ENCODE results near the gene CHD9NB. TPM values are rescaled to one million over a fixed set of nuclear protein-coding genes. Genes with fewer than 3 reads are reported as not detected.
"Not testable (repeated sequence)": the region's sequence is repeated elsewhere in the genome, so short reads cannot be mapped to it uniquely, and the experiment has no call there.

Gene CHD9NB
- total RNA-seq, 4 donors from 2014 or later = 3.0 to 3.1 TPM; not detected in 2

DNA sequence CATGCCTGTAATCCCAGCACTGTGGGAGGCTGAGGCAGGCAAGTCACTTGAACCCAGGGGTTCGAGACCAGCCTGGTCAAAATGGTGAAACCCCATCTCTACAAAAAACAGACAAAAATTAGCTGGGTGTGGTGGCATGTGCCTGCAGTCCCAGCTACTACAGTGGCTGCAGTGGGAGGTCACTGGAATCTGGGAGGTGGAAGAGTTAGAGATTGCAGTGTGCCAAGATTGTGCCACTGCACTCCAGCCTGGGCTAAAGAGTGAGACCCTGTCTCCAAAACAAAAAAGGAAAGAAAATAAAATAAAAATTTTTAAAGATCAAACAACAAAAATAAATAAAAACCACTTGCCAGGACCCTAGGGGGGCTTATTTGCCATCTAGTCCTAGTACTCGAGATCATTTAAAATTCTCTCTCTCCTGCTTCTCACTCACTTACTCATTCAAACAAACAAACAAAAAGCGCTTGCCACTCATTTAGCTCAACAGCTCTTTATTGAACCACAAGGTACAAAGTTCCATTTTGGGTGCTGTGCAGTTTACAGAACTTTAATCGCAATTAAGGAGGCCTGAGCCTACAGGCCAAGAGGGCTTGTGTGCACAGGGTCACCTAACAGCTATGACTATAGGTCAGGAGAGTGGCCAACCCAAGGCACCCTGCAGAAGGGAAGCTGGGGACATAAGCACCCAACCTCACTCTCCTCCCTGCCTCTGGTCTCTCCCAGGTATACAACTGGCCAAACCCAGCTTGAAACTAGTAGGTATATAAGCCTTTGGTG, 4.4 kb downstream of the CHD9NB start:
- peak; percentile 53 for DNase-seq
- Histone ChIP-seq H3K4me3 (no peak overlapping the region), H3K27me3 (no peaks in the 10 kb centered on the region), H3K27ac (peak overlapping the region; percentile 79 to 85 (median 82)), H3K4me1 (peaks cover 9 to 59% (median 42%) of the 10 kb centered on the region in 4 donors), H3K36me3 (no peaks in the 10 kb centered on the region), H3K9me3 (no peaks in the 10 kb centered on the region)
- TF ChIP-seq POLR2AphosphoS5 (IDR thresholded peaks at IDR 0.05) = peak in 1 of 3 donors; percentile 17
- TF ChIP-seq, protein P1, sequence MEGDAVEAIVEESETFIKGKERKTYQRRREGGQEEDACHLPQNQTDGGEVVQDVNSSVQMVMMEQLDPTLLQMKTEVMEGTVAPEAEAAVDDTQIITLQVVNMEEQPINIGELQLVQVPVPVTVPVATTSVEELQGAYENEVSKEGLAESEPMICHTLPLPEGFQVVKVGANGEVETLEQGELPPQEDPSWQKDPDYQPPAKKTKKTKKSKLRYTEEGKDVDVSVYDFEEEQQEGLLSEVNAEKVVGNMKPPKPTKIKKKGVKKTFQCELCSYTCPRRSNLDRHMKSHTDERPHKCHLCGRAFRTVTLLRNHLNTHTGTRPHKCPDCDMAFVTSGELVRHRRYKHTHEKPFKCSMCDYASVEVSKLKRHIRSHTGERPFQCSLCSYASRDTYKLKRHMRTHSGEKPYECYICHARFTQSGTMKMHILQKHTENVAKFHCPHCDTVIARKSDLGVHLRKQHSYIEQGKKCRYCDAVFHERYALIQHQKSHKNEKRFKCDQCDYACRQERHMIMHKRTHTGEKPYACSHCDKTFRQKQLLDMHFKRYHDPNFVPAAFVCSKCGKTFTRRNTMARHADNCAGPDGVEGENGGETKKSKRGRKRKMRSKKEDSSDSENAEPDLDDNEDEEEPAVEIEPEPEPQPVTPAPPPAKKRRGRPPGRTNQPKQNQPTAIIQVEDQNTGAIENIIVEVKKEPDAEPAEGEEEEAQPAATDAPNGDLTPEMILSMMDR (IDR thresholded peaks at IDR 0.05) = no peak
- TF ChIP-seq POLR2A (IDR thresholded peaks at IDR 0.05) = no peak
- no peak for TF ChIP-seq EP300 (IDR thresholded peaks at IDR 0.05; ENCODE audit: low read depth)
- intact Hi-C loops (cut with DNase I; ENCODE audit: low total_unique reads) (no loop called here), in situ Hi-C loops (cut with MboI; ENCODE audit: low pct_ligation_motif_present in 1 of 4, low pct_unique_long_range_greater_than_20kb in 1 of 4, low sequenced_read_pairs in 3 of 4) (no loop called here)
- 58 to 63% methylated on average over 1 to 4 of the region's 4 CpGs for WGBS, 2 donors (ENCODE audit: low coverage in 1 of 2)

DNA sequence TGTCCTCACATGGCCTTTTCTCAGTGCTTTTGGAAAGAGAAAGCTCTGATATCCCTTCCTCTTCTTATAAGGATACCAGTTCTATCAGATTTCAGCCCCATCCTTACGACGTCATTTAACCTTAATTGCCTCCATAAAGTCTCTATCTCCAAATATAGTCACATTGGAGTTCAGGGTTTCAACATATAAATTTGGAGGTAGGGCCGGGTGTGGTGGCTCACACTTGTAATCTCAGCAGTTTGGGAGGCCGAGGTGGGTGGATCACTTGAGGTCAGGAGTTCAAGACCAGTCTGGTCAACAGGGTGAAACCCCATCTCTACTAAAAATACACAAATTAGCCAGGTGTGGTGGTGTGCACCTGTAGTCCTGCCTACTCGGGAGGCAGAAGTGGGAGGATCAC, 5.2 kb downstream of the CHD9NB start:
- H3K36me3 ChIP-seq; H3K27me3 ChIP-seq; H3K4me3 ChIP-seq; intact Hi-C loops (cut with DNase I; ENCODE audit: low total_unique reads); in situ Hi-C loops (cut with MboI; ENCODE audit: low pct_ligation_motif_present in 1 of 4, low pct_unique_long_range_greater_than_20kb in 1 of 4, low sequenced_read_pairs in 3 of 4); H3K9me3 ChIP-seq: not testable (repeated sequence)
- Histone ChIP-seq H3K27ac (peak overlapping the region; percentile 79 to 85 (median 82)), H3K4me1 (peaks cover 9 to 65% (median 44%) of the 10 kb centered on the region in 4 donors)
- WGBS, 2 donors (ENCODE audit: low coverage in 1 of 2) = 67 to 68% methylated on average over 3 to 5 of the region's 5 CpGs
- DNase-seq = peak; percentile 54

DNA sequence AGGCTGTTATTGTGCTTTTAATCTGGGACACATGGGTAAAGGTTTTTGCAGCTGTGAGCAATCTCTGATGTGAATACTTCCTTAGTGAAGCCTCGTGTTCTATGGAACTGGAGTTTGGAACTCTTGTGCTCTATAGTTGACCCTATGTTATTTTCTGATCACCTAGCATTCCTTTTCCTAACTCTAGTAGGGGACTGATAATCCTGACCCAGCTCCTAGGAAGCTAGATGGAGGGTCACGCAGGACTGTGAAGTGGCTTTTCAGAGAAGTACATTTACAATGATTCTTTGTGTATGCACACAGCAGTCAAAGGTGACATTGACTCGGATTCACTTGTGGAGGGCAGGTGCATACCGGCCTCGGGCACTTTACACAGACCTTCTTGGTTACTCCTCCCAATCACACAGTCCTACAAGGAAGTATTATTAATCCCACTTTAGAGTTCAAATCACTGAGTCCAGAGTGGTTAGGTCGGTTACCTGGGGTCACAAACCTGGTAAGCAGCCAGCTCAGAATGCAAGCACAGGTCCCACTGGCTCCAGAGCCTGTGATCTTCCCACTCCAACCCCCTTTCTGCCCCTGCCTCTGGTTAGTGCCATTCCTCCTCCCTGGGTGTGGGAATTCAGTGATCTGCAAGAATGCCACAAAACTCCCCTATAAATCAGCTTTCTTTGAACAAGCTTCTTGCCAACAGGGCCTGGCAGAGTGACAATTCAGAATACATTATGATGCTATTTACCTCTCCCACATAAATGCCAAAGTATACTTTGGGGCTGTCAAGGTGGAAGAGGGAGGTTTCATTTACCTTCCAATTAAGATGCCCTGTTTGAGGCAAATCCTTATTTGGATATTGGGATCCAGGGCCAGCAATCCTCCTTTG, 7.1 kb downstream of the CHD9NB start:
- Histone ChIP-seq H3K27ac (peak overlapping the region; percentile 79 to 85 (median 82)), H3K4me3 (no peak overlapping the region), H3K36me3 (no peaks in the 10 kb centered on the region), H3K27me3 (no peaks in the 10 kb centered on the region), H3K4me1 (peaks cover 9 to 73% (median 51%) of the 10 kb centered on the region in 4 donors), H3K9me3 (no peaks in the 10 kb centered on the region)
- TF ChIP-seq, protein P1 (IDR thresholded peaks at IDR 0.05) = no peak
- in situ Hi-C loops (cut with MboI; ENCODE audit: low pct_ligation_motif_present in 1 of 4, low pct_unique_long_range_greater_than_20kb in 1 of 4, low sequenced_read_pairs in 3 of 4) = no loop called here
- intact Hi-C loops (cut with DNase I; ENCODE audit: low total_unique reads) = no loop called here
- DNase-seq = peak; percentile 50
- 67 to 70% methylated on average over 1 to 6 of the region's 6 CpGs for WGBS, 2 donors (ENCODE audit: low coverage in 1 of 2)

DNA sequence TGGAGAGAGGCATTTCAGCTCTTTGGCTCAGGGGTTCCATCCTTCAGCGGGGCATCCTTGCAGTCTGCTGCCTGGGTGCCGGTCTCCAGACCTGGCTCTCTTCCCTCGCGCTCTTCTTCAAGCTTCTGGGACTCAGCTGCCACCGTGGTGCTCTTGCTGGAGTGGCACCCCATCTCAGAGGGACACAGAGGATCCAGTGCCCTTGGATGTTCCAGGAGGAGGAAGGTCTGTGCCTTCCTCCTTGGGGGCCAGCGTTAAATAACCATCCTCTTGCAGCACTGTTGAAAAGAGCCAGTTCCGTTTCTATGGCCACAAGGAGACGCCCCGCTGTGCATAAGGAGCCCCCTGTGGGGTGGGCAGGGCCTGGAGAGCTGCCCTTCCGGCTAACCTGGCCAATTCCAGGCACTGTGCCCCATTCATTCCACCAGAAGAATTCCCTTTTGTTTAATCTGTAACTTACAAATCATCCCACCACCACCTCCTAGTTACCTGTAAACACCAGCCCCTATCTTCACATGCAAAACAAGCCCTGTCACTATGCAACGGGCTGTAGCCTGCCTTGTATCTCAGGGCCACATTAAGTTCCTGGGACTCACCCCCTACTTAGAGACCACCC, 8.6 kb downstream of the CHD9NB start:
- 40% methylated on average over 4 to 11 of the region's 11 CpGs for WGBS, 2 donors (ENCODE audit: low coverage in 1 of 2)
- in situ Hi-C loops (cut with MboI; ENCODE audit: low pct_ligation_motif_present in 1 of 4, low pct_unique_long_range_greater_than_20kb in 1 of 4, low sequenced_read_pairs in 3 of 4) = no loop called here
- H3K27ac ChIP-seq = peak overlapping the region; percentile 57 to 83 (median 80)

DNA sequence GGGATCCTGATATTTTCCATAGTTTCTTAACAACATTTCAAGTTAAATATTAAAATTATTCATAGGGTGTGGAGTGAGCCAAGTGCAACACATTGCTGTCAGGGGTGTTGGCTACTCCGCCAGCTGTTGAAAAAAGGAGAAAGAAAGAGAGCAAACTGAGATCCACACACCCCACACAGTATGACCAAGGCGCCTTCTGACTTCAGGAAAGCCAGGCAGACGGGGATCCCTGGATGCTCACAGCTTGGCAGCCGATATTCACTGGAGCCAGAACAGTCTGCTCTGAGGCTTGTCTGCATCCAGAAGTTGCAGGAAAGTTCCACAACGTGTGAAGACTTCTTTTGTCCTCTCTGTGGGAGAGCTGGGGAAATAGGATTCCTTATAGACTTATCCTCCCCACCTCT, 9.3 kb downstream of the CHD9NB start:
- in situ Hi-C loops (cut with MboI; ENCODE audit: low pct_ligation_motif_present in 1 of 4, low pct_unique_long_range_greater_than_20kb in 1 of 4, low sequenced_read_pairs in 3 of 4) = no loop called here
- H3K9me3 ChIP-seq = no peaks in the 10 kb centered on the region
- DNase-seq = peak; percentile 23
- H3K4me1 ChIP-seq = peaks cover 9 to 67% (median 47%) of the 10 kb centered on the region in 4 donors
- H3K27ac ChIP-seq = peak overlapping the region; percentile 53 to 83 (median 68)
- H3K36me3 ChIP-seq = no peaks in the 10 kb centered on the region
- TF ChIP-seq POLR2A (IDR thresholded peaks at IDR 0.05) (no peak), EP300 (IDR thresholded peaks at IDR 0.05; ENCODE audit: low read depth) (no peak), POLR2AphosphoS5 (IDR thresholded peaks at IDR 0.05) (no peak)
- TF ChIP-seq, protein P1 (IDR thresholded peaks at IDR 0.05) = no peak
- H3K27me3 ChIP-seq = no peaks in the 10 kb centered on the region
- 32 to 52% methylated on average over 2 to 5 of the region's 5 CpGs for WGBS, 2 donors (ENCODE audit: low coverage in 1 of 2)
- intact Hi-C loops (cut with DNase I; ENCODE audit: low total_unique reads) = no loop called here
- H3K4me3 ChIP-seq = no peak overlapping the region

More for the DNA sequence above, 8.6 kb downstream of the CHD9NB start:
- Histone ChIP-seq H3K4me3 (no peak overlapping the region), H3K9me3 (no peaks in the 10 kb centered on the region), H3K27me3 (no peaks in the 10 kb centered on the region), H3K4me1 (peaks cover 9 to 73% (median 50%) of the 10 kb centered on the region in 4 donors), H3K36me3 (no peaks in the 10 kb centered on the region)
- intact Hi-C loops (cut with DNase I; ENCODE audit: low total_unique reads) = no loop called here
- peak; percentile 46 for DNase-seq
- TF ChIP-seq EP300 (IDR thresholded peaks at IDR 0.05; ENCODE audit: low read depth) = no peak
- TF ChIP-seq POLR2AphosphoS5 (IDR thresholded peaks at IDR 0.05) = no peak

All from transverse colon (tissue), 4 donors.